GM23338 (cell line): ENCODE results near the gene SEPHS1. TPM values are rescaled to one million over a fixed set of nuclear protein-coding genes. Genes with fewer than 3 reads are reported as not detected.

Experiments used
- EZH2phosphoT487 ChIP-seq: fragments of 200-600 bp; sonication (generic); IDR thresholded peaks from one replicate; pipeline ENCODE4 v1.8.1; 2018; ENCODE audit warnings: antibody characterized with exemption; ENCODE audit not compliant: unreplicated experiment
- NANOG ChIP-seq: IDR thresholded peaks from 2 replicates; pipeline ENCODE4 v1.6.1; 2016; ENCODE audit warnings: antibody characterized with exemption, borderline replicate concordance
- POLR2AphosphoS5 ChIP-seq: IDR thresholded peaks from 2 replicates; pipeline ENCODE4 v1.6.1; 2016; ENCODE audit warnings: antibody characterized with exemption, low read depth
- REST ChIP-seq: IDR thresholded peaks from one replicate; pipeline ENCODE4 v1.6.1; 2018; ENCODE audit warnings: antibody characterized with exemption; ENCODE audit not compliant: unreplicated experiment
- STAT1 ChIP-seq: IDR thresholded peaks from one replicate; pipeline ENCODE4 v1.6.1; 2016; ENCODE audit warnings: antibody characterized with exemption; ENCODE audit not compliant: unreplicated experiment
- ZNF462 ChIP-seq: fragments of 250-450 bp; sonication (Bioruptor Pico); IDR thresholded peaks from 2 replicates; pipeline ENCODE4 v1.5.0; 2020; ENCODE audit warnings: mild to moderate bottlenecking, moderate library complexity
- polyA plus RNA-seq: library from polyadenylated mRNA; unstranded; fragments of >200 nt; fragmentation: Nextera tagmentation; extraction: Ambion mirVana; gene quantifications from 2 replicates; pipeline ENCODE4 v1.2.1, GENCODE V29; 2016
- total RNA-seq: library from RNA; depleted of rRNA; stranded (reverse); fragments of >200 nt; shearing (Covaris generic); gene quantifications from 2 replicates; pipeline ENCODE4 v1.2.3, GENCODE V29; 2014

The SEPHS1 gene
- total and polyA plus RNA-seq, 2 experiments from 2014 or later: 260 to 609 TPM

DNA sequence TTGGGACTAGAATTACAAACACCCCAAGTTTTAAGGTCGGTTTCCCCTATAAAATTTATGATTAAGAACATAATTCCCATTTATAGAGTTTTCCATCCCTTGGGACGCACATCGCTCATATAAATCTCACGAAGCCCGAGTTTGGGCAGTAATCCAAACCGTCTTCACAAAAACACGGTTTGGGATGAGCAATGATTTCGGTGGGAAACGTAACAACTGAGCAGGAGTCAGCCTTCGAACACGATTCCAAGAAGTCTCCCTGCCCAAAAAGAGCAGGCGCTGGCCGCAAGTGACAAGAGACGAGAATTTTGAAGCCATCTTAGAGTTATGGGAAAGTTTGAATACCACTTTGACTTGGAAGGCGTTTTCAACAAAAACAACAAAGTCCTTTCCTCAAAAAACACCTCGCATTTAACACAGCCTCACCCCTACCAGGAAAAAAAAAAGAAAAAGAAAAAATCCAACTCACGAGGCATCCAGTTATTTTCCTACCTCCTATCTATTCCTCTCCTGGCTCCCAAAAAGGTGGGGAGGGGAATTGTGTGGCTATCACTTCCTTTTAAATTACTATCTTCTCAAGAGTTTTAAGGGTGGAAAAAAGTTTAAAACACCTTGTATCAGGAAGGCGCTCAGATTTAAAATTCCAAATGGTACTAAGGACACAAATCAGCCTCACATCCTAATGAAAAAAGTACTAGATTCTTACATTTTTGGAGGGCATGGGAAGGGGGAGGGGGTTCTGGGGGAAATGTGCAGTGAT is 1.6 kb downstream of the SEPHS1 start (continued):
- TF ChIP-seq ZNF462 (CRISPR knock-in tag): no peak
- TF ChIP-seq POLR2AphosphoS5: no peak
- TF ChIP-seq EZH2phosphoT487: no peak
- no peak for TF ChIP-seq STAT1
- no peak for TF ChIP-seq REST
- TF ChIP-seq NANOG: no peak
